ENCODE data around the gene MAP7D3.

DNA sequence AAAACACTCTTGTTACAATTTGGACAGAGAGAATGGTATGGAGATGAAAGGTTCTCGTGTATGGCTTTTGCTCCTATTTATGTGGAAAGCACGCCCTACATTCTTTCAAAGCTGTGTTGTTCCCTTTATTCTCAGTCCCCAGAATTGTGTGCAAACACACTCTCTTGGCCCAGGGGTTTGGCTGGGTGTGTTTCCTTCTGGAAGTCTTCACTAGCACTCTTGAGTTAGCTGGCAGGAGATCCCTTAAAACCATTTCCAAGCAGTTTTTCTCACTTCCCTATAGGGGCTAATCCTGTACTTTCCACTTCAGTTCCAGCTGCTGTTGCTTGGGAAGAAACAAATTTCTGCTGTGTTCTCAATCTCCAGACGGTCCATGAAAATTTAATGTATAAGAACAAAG is 68.8 kb downstream of the MAP7D3 start:
- TF ChIP-seq, protein P1, sequence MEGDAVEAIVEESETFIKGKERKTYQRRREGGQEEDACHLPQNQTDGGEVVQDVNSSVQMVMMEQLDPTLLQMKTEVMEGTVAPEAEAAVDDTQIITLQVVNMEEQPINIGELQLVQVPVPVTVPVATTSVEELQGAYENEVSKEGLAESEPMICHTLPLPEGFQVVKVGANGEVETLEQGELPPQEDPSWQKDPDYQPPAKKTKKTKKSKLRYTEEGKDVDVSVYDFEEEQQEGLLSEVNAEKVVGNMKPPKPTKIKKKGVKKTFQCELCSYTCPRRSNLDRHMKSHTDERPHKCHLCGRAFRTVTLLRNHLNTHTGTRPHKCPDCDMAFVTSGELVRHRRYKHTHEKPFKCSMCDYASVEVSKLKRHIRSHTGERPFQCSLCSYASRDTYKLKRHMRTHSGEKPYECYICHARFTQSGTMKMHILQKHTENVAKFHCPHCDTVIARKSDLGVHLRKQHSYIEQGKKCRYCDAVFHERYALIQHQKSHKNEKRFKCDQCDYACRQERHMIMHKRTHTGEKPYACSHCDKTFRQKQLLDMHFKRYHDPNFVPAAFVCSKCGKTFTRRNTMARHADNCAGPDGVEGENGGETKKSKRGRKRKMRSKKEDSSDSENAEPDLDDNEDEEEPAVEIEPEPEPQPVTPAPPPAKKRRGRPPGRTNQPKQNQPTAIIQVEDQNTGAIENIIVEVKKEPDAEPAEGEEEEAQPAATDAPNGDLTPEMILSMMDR (conservative IDR thresholded peaks at IDR 0.05) = no peak
- no peak for TF ChIP-seq EZH2 (IDR thresholded peaks at IDR 0.05; ENCODE audit: low read depth)
